ENCODE data around the gene ANKMY1. TPM values are rescaled to one million over a fixed set of nuclear protein-coding genes. Genes with fewer than 3 reads are reported as not detected.

The ANKMY1 gene
- total RNA-seq, 1 donor from 2014 or later = 5.9 TPM

DNA sequence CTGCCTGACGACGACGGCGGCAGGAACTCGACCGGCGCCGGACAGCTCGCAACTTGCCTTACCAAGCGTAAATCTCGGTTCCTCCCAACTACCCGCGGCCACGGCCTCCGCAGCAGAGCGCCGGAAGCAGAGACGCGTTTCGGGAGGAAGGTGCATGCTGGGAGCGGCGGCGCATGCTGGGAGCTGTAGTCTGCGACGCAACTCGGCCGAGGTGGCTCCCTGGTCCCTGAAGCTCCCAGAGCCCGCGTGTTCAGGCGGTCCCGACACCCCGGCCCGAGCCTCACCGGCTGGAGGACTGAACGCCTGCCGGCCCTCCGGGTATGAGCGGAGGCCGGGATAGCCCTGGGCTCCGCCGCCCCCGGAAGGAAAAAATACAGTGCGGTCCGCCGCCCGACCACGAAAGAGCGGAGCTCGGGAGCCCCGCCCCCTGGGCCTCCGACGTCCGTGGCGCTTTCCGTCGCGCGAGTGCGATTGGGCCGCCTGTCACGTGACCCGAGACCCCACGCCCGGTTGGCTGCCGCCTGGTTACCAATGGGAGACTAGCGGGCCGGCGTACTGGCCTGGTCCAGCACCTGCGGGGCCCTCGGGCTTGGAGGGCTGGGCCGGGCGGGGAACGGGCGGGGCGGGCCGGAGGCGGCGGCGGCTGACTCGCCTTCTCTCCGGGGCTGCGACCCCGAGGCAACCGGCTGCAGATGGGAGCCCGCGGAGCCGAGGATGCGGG, 28.6 kb upstream of the ANKMY1 start, which contains the start of gene CAPN10:
Gene CAPN10 (plus strand): TSS at position 537 of the 721 bp plus-strand sequence. CDS start 178 bp downstream, at position 715.
- DNase-seq (ENCODE audit: missing footprints) (peak; percentile 100), ATAC-seq (peak; percentile 95)
- intact Hi-C loops (cut with DNase I) = loop anchor here (1.0 kb wide), 1 partner anchor 18 kb away; the partner anchor contains the start of gene RNPEPL1

DNA sequence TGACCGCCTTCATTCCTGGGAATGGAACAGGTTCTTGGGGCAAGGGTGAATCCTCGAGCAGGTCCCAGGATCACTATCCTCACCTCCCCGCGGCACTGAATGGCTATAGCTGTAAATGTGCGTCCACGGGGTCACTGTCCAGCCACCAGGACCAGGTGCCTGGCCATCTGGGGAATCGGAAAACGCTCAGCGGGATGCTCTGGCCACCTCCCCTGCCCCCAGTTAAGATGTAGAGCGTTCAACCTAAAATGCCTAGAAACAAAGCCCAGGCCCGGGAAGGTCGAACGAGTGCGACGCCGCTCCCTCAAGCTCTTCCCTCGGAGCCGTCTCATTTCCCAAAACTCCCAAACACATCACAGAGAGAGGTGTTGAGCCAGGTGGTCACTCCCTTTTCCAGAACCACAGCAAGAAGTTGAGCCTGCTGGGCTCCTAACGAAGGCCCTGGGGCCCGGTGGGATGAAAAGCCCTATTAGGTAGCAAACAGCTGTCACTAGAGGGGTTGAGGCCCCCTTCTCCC, 28.0 kb upstream of the ANKMY1 start:
- intact Hi-C loops (cut with DNase I) = loop anchor here (1.0 kb wide), 1 partner anchor 17 kb away; the partner anchor contains the start of gene RNPEPL1
- ATAC-seq = no peak
- DNase-seq (ENCODE audit: missing footprints) = peak; percentile 35

DNA sequence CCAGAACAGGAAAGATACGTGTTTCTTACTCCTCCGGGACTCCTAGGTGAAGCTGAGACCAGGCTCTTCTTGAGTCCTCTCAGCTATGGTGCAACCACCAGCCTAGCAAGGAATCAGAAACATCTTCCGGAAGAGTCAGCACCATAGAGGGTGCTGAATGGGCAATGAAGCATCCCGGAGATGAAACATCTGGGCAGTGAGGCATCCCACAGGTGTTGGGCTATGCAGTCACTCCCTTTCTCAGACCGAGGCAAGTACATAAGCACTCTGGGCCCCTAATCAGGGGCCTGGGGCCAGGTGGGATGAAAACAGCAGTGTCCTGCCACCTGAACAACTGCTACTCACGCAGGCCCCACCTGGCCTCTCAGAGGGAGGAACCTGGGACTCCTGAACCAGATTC, 27.3 kb upstream of the ANKMY1 start:
- peak; percentile 34 for DNase-seq (ENCODE audit: missing footprints)
- intact Hi-C loops (cut with DNase I) = no loop called here
- no peak for ATAC-seq

DNA sequence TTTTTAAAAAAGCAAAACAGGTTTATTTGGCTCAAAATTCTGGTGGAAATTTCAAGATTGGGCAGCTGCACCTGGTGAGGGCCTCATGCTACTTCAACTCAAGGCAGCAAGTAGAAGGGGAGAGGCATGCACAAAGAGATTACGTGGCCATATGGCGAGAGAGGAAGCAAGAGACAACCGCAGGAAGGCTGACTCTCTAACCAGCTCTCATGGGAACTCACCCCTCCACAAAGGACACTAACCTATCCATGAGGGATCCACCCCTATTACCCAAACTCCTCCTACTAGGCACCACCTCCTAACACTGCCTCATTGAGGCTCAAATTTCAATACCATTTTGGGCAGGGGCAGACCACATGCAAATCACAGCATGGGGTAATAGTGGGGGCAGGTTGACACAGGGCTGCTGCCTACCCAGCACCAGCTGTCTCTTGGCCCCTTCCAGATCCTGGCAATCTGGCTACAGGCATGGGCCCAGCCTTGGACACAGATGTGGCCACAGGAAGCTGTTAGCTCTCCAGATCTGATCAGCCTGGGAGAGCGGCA, 26.8 kb upstream of the ANKMY1 start:
- DNase-seq (ENCODE audit: missing footprints) (no peak), ATAC-seq (no peak)
- intact Hi-C loops (cut with DNase I) = no loop called here

DNA sequence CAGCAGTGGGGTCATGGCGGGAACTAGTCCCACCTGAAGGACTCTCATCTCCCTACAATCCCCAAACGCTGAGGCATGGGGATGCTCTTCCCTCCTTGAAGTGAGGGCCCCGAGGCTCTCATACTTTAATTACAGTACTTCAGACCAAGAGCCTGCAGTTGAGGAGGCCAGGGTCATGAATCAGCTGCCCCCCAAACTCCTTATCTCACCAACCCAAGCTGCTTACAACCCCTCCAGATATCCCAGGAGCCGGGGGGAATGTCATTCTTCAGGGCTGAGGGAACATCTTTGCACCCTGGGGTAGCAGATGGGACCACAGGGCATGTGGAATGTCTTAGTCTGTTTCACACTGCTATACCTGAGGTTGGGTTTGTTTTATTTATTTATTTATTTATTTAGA, 26.0 kb upstream of the ANKMY1 start:
- DNase-seq (ENCODE audit: missing footprints) (no peak), ATAC-seq (no peak)
- intact Hi-C loops (cut with DNase I) = no loop called here

DNA sequence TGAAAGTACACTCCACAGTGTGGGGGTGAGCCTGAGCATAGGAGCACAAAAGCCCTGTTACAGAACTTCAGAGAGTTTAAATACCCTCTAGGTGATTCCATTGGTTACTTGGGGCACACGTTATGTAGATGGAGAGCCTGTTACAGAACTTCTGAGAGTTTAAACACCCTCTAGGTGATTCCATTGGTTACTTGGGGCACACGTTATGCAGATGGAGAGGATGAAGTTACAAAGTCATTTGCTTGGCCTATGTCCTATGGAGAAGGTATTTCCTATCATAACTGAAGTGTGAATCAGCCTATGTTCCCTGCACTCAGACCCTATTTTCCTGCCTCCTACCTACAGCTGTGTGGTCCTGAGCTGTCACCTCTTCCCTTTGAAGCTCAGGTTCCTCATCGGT, 25.0 kb upstream of the ANKMY1 start:
- DNase-seq (ENCODE audit: missing footprints) (no peak), ATAC-seq (no peak)
- intact Hi-C loops (cut with DNase I) = no loop called here

DNA sequence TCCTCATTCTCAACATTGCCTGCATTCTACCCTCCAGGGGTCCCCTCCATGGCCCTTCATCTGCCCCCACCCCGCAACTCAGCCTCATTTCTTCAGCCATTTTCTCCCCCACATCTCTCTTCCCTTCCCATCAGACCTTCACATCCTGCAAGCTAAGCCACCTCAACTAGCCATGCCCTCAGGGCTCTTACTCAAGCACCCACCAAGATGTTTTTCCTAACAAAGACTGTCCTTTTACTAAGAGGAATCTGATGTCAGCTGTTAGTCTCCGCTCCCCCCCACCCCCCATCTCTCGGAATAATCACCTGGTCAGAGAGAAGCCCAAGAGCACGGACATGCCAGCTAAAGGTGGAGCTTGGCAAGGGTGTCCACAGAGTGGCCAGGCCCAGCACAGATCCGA, 24.0 kb upstream of the ANKMY1 start:
- intact Hi-C loops (cut with DNase I) = no loop called here
- ATAC-seq (no peak), DNase-seq (ENCODE audit: missing footprints) (no peak)

DNA sequence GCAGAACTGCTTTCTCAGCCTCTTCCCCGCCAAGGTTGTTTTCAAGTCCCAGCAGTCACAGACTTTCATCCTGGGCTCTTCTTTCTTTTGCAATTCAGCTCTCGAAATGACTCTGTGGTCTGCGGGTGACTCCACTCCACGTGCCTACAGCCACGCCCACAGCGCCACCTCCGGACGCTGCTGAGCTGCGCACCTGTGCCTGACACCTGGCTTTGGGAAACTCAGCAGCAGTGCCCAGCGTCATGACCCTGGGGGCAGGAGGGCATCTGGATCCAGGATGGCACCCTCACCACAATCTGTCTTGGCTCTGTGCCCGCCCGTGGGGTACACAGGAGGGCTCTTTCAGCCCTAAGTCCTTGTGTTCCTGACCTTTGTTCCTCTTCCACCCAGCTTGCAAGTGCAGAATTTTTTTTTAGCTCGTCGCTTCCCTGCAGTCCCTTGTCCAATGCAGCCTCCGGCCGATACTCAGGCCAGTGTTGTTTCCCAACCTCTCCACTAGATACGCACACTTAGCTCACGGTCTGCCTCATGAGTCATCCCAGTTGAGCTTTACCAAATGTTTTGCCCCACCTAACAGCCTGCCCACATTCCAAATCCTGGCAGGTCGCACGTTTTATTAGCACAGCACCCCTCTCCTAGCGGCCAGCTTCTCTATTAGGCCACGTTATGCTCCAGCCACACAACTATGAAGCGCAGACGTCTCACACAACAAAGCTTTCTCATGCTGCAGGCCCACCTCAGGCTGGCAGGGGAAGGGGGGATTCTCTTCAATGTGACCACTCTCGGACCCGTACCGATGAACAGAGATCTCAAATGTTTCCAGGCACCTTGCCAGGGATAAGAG, 22.2 kb upstream of the ANKMY1 start:
- peak; percentile 76 for ATAC-seq
- intact Hi-C loops (cut with DNase I) = no loop called here
- DNase-seq (ENCODE audit: missing footprints) = peak; percentile 77

DNA sequence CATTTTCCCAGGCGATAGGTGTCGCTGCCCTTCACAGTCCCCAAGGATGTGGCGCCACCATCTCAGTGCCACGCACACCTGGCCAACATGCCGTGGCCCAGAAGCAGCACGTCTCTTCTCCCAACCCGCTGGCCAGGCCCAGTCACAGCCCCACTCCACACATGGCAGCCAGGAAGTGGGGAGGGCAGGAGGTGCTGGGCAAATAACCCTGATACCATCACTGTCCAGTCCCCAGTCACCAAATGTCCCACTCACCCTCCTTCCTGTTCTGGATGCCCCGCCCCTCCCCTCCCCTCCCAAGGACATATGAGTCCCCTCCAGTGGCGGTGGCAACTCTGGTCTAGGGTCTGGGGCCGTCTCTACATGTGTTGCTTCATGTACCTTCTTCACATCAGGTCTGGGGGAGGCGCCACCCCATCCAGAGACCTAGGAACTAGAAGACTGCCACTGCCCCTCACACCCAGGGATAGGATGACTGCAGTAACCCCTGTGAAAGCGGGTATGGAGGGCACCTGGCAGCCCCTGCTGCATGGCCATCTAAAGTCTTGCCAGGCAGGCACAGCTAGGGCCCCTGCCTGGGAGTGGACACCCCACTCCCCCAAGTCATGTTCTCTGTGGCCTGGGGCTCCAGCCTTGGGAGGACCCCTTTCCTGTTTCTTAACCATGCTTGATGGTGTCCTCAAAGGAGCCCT, 21.4 kb upstream of the ANKMY1 start:
- DNase-seq (ENCODE audit: missing footprints) = peak; percentile 51
- intact Hi-C loops (cut with DNase I) = no loop called here
- no peak for ATAC-seq

DNA sequence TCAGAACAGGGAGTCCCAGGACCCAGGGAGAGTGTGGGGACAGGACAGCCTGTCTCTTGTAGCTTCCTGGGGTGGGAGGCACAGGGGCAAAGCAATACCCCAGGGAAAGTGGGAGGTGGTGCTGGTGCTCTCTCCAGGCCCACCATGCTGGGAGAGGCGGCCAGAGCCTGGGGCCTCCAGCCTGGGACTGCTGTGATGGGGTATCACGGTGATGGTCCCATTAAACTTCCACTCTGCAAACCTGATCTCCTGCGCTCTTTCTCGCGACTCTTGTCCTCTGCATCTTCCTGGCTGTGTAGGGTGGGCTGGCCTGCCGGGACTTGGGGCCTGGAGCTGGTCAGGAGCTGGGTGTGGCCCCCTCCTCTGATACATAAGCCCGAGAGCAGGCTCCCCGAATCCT, 20.7 kb upstream of the ANKMY1 start:
- DNase-seq (ENCODE audit: missing footprints) = peak; percentile 22
- intact Hi-C loops (cut with DNase I) = no loop called here
- no peak for ATAC-seq

DNA sequence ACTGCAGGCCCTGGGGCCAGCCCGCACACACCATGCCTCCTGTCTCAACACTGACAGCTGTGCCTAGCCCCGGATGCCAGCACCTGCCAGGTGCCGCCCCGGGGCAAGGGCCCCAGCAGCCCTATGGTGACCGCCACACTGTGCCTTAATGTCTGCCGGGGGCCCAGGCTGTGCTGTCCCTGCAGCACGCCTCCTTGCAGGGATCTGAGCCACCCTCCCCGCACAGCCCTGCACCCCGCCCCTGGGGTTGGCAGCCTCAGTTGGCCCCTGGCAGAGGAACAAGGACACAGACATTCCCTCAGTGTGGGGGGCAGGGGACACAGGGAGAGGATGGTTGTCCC, 20.3 kb upstream of the ANKMY1 start:
- intact Hi-C loops (cut with DNase I) = no loop called here
- peak; percentile 8 for ATAC-seq
- DNase-seq (ENCODE audit: missing footprints) = peak; percentile 63

DNA sequence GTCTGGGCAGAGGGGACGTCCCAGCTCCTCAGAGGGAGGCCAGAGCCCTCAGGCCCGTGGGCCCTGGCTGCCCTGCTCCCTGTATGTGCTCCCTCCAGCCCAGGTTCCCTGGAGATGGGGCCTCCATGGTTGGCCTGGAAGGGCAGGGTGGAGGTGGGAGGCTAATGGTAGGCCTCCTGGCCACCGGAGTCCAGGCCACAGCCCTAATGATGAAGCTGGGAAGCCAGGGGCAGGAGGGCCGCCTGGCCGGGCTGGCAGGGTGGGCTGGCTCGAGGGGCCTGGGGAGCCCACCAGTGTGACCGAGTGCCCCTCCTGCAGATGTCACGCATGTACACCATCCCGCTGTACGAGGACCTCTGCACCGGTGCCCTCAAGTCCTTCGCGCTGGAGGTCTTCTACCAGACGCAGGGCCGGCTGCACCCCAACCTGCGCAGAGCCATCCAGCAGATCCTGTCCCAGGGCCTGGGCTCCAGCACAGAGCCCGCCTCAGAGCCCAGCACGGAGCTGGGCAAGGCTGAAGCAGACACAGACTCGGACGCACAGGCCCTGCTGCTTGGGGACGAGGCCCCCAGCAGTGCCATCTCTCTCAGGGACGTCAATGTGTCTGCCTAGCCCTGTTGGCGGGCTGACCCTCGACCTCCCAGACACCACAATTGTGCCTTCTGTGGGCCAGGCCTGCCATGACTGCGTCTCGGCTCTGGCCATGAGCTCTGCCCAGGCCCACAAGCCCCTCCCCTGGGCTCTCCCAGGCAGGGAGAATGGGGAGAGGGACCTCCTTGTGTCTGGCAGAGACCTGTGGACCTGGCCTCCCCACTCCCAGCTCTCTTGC, 19.7 kb upstream of the ANKMY1 start:
- intact Hi-C loops (cut with DNase I) = no loop called here
- ATAC-seq (no peak), DNase-seq (ENCODE audit: missing footprints) (no peak)

DNA sequence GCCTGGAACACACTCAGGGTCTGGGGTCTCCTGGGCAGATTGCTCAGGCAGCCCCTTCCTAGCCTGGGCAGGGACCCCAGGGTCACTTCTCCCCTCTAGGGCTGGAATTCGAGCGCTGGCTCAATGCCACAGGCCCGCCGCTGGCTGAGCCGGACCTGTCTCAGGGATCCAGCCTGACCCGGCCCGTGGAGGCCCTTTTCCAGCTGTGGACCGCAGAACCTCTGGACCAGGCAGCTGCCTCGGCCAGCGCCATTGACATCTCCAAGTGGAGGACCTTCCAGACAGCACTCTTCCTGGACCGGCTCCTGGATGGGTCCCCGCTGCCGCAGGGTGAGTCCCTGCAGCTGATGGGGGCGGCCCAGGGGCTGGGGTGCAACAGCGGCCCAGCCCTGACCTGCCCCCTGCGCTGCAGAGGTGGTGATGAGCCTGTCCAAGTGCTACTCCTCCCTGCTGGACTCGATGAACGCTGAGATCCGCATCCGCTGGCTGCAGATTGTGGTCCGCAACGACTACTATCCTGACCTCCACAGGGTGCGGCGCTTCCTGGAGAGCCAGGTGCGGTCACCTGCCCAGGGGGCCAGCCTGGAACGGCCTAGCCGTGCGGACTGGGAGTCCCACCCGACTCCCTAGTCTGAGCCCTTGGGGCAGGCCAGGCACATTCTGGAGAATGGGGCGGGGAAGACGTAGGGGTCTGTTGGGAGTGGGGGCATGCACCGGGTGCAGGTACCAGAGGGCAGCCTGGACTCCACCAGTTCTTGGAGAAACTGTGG, 18.8 kb upstream of the ANKMY1 start:
- intact Hi-C loops (cut with DNase I) = no loop called here
- DNase-seq (ENCODE audit: missing footprints) (peak; percentile 55), ATAC-seq (no peak)

DNA sequence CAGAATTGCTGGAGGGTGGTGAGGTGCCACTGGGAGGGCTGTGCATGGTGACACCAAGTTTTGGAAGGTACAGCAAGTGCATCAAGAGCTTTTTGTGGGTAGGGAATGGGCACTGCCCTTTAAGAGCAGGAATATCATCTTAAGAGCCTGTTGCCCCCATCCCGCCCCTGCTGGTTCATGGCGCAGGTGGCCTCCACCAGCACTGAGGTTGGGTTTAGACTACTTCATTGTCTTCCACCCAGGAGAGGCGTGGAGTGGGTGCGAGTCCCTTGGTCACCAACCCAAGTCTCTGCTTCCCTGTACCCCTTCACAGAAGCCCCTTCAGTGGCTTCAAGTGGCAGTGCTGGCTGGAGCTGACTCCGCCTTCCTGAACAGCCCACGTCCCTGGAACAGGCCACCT, 18.2 kb upstream of the ANKMY1 start:
- intact Hi-C loops (cut with DNase I) = no loop called here
- no peak for ATAC-seq
- no peak for DNase-seq (ENCODE audit: missing footprints)

DNA sequence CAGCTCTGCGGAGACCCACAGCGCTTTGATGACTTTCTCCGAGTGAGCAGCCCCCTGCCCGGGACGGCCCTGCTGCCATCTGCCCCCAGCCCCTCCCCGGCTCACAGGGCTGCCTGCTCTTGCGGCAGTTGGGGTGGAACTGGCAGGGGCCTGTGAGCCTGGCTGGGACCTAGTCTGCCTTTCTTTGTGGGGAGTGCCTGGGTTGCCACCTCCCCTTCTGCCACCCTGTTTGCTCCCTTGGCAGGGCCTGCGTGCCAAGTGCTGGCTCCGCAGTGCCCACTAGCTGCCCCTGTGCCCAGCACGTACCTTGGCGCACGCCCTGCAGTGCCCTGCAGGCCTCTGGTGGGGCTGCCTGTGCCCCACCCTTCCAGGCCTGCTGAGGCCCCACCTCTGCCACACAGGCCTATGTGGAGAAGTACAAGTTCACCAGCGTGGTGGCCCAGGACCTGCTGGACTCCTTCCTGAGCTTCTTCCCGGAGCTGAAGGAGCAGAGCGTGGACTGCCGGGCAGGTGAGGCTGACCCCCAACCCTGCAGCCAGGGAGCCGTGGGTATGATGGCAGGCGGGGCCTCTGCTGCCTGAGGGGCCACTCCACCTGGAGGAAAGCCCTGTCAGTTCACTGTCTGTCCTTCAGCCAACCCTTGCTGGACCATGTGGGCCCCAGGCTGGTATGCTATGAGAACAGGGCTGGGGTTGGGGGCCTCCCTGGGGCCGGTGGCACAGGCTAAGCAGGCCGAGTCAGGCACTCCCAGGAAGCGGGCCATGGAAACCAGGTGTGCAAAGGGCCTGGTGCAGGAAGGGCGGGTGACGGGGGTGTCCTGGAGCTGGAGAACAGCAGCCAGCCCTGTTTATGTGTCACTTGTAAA, 17.5 kb upstream of the ANKMY1 start:
- peak; percentile 50 for DNase-seq (ENCODE audit: missing footprints)
- intact Hi-C loops (cut with DNase I) = no loop called here
- no peak for ATAC-seq

DNA sequence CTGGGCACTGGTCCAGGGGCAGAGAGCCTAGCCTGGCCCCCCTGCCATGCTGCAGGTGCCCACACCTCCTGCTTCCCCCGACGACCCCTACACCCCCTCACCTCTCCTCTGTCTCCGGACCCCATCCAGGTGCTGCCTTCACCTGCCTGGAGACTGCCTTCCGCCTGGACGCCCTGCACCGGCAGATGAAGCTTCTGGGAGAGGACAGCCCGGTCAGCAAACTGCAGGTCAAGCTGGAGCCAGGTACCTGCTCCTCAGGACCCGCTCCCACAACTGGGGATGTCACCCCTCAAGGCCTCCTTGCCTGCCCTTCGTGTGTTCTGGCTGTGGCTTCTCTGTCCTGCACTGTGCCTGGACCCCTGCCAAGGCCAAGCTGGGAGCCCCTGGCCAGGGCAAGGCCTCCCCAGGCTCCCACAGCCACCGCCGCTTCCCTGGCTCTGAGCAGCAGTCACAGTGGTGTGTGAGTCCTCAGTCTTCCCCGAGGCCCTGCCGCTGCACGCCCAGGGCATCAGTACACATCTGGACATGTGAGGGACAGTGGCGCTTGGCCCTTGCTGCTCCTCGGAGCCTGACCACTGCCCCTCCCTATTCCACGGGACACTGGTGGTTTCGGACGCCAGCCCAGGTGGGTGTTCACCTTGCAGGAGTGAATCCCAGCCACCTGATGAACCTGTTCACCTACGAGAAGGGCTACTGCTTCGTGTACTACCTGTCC, 16.8 kb upstream of the ANKMY1 start:
- intact Hi-C loops (cut with DNase I) = no loop called here
- ATAC-seq (no peak), DNase-seq (ENCODE audit: missing footprints) (peak; percentile 70)
